Tibial nerve (tissue), 4 donors: ENCODE data around the gene ABCA7. TPM values are rescaled to one million over a fixed set of nuclear protein-coding genes. Genes with fewer than 3 reads are reported as not detected.
A peak's percentile ranks its signal among the peaks of the same experiment; 100 is the strongest.

Source experiments
- DNase-seq, 2 donors: peaks; one replicate each; pipeline ENCODE4 v3.0.0-alpha.2; 2019; ENCODE audit warnings: low spot score in 2 of 2
- H3K27ac ChIP-seq, 4 donors: fragments of 200-600 bp; sonication (generic) in 3 of 4; one replicate each; pipeline ENCODE4 v1.5.1; 2017 to 2019; ENCODE audit warnings: mild to moderate bottlenecking in 1 of 4
- H3K27me3 ChIP-seq, 2 donors: fragments of 200-600 bp; sonication (generic) in 1 of 2; one replicate each; pipeline versions ENCODE4 v1.5.1 to v1.6.0; 2017 to 2019
- H3K36me3 ChIP-seq, 3 donors: fragments of 200-600 bp; sonication (generic); one replicate each; pipeline ENCODE4 v1.5.1; 2018 to 2019
- H3K4me1 ChIP-seq, 4 donors: fragments of 200-600 bp; sonication (generic) in 3 of 4; one replicate each; pipeline ENCODE4 v1.5.1; 2017 to 2019
- H3K4me3 ChIP-seq, 4 donors: fragments of 200-600 bp; sonication (generic) in 3 of 4; one replicate each; pipeline ENCODE4 v1.5.1; 2017 to 2019; ENCODE audit warnings: mild to moderate bottlenecking in 1 of 4, moderate library complexity in 1 of 4
- H3K9me3 ChIP-seq, 4 donors: fragments of 200-600 bp; sonication (generic) in 3 of 4; one replicate each; pipeline ENCODE4 v1.5.1; 2017 to 2019
- EP300 ChIP-seq, 2 donors: sonication (generic); formaldehyde crosslinking; IDR thresholded peaks; one replicate each; pipeline ENCODE4 v1.6.1; 2017; ENCODE audit warnings: antibody characterized with exemption in 2 of 2, mild to moderate bottlenecking in 1 of 2
- POLR2A ChIP-seq, 2 donors: fragments of 450-650 bp; IDR thresholded peaks; one replicate each; pipeline ENCODE4 v1.6.1; 2017; ENCODE audit warnings: antibody characterized with exemption in 2 of 2, mild to moderate bottlenecking in 2 of 2, moderate library complexity in 2 of 2
- WGBS, 2 donors: methylation state at CpG; one replicate each; pipeline ENCODE4 v1.1.5; 2018; 5-methylcytosine and 5-hydroxymethylcytosine counted together
- total RNA-seq, 4 donors: library from RNA; depleted of rRNA; stranded (reverse); fragments of >200 nt; gene quantifications; one replicate each; pipeline ENCODE4 v1.1.0, GENCODE V29; 2016
- TF ChIP-seq, protein P1 (sequence below), 5 experiments: fragments of 200-600 bp in 3 of 5; fragments of 450-650 bp in 2 of 5; sonication (generic) in 3 of 5; IDR thresholded peaks; one replicate each; pipeline ENCODE4 v1.5.1; 2016 to 2019; ENCODE audit warnings: antibody characterized with exemption in 5 of 5, mild to moderate bottlenecking in 3 of 5, moderate library complexity in 2 of 5

ABCA7 gene
- total RNA-seq, 4 donors from 2014 or later, result 9.6 to 25.8 (median 13.7) TPM

DNA sequence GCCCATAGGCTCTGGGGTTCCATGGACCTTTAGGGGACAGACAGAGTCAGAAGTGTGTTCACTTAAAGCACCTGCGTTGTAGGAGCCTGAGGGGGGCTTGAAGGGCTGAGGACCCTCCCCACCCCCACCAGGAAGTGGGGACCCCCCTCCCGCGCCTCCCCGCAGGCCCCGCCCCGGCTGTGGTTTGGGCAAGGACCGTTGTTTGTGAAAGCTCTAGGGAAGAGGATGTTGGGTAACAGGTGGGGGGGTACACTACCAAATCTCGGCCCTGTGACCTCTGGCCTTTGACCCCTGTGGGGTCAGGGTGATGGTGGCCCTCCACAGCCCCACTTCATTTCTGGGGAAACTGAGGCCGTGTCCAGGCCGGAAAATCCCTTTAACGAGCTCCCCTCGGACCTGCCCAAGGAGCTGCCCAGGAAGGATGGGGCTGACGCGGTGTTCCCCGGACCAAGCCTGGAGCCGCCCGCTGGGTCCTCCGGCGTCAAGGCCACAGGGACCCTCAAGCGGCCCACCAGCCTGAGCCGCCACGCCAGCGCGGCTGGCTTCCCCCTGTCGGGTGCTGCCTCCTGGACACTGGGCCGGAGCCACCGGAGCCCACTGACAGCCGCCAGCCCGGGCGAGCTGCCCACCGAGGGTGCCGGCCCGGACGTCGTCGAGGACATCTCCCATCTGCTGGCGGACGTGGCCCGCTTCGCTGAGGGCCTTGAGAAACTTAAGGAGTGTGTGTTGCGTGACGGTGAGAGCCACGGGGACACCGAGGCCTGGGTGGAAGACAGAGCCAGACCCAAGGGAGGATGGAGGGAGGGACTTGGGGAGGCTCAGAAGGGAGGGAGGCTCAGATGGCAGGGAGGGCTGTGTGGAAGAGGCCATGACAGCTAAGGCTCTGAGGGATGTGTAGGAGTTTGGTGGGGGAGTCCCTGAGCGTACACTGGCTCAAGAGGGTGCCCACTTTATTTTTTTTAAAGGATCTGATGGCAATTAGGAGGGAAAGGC is 28.4 kb downstream of the ABCA7 start:
- Histone ChIP-seq H3K4me1 (peaks cover 0 to 69% (median 25%) of the 10 kb centered on the region in 4 donors), H3K36me3 (no peaks in the 10 kb centered on the region), H3K9me3 (no peaks in the 10 kb centered on the region), H3K4me3 (peak overlapping the region; percentile 25 to 55 (median 42)), H3K27ac (peak overlapping the region in 2 of 4 donors; percentile 65 to 87), H3K27me3 (peaks cover 2 to 75% of the 10 kb centered on the region in 2 donors)
- WGBS, 2 donors, result 65 to 73% methylated on average over 24 to 27 of the region's 45 CpGs
- no peak for TF ChIP-seq POLR2A (IDR thresholded peaks at IDR 0.05)
- peak in 1 of 2 donors; percentile 26 for TF ChIP-seq EP300 (IDR thresholded peaks at IDR 0.05)
- DNase-seq, result peak in 1 of 2 donors; percentile 48

DNA sequence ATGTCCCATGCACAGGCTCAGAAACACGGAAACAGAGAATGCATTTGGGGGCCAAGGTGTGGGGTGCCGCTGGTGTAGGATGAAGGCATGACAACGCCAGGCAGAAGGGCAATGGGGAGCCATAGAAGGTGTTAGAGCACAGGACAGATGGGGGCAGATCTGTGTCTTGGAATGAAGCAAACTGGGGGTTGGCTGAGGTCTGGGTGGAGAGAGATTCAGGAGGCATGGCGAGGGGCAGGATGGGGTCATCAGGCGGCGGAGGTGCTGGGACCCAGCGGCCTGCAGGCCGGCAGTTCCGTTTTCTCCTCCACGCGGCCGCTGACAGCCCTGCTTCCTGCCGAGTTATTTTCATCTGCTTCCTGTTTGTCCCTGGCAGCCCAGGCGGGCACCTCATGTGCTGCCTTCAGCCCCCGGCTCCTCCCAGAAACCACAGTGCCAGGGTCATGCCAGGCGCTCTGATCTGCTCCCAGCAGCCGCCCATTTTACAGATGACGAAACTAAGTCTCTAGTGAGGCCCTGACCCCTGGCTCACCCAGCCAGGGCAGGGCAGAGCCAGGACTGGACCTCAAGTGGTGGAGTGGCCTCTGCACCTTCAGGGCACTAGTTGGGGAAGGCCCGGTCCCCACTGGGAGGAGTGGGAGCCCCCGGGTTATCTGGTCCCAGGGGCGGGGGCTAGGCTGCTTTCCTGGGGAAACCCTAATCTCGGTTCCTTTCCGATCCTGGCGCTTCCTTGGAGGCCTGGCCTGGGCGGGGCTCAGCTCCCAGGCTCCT is 29.3 kb downstream of the ABCA7 start:
- Histone ChIP-seq H3K4me3 (peak overlapping the region in 2 of 4 donors; percentile 47 to 55), H3K27ac (peak overlapping the region in 2 of 4 donors; percentile 42 to 87), H3K4me1 (peaks cover 0 to 73% (median 28%) of the 10 kb centered on the region in 4 donors)

DNA sequence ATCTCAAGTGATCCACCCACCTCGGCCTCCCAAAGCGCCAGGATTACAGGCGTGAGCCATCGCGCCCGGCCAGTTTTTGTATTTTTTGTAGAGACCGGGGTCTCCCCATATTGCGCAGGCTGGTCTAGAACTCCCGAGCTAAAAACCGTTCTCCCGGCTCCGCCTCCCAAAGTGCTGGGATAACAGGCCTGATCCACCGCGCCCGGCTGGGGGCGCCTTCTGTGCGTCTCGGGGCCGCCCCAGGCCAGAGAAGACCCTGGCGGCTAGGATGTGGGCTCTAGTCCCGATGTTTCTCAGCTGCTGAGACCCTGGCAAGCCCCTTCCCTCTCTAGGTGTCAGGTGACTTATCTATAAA is 30.6 kb downstream of the ABCA7 start:
- peaks cover 2 to 72% of the 10 kb centered on the region in 2 donors for H3K27me3 ChIP-seq
- H3K9me3 ChIP-seq, result no peaks in the 10 kb centered on the region
- 8 to 9% methylated on average over 20 to 21 of the region's 21 CpGs for WGBS, 2 donors
- H3K4me1 ChIP-seq, result peaks cover 0 to 60% (median 29%) of the 10 kb centered on the region in 4 donors
- no peak overlapping the region for H3K27ac ChIP-seq
- no peak for TF ChIP-seq EP300 (IDR thresholded peaks at IDR 0.05)
- TF ChIP-seq, protein P1, sequence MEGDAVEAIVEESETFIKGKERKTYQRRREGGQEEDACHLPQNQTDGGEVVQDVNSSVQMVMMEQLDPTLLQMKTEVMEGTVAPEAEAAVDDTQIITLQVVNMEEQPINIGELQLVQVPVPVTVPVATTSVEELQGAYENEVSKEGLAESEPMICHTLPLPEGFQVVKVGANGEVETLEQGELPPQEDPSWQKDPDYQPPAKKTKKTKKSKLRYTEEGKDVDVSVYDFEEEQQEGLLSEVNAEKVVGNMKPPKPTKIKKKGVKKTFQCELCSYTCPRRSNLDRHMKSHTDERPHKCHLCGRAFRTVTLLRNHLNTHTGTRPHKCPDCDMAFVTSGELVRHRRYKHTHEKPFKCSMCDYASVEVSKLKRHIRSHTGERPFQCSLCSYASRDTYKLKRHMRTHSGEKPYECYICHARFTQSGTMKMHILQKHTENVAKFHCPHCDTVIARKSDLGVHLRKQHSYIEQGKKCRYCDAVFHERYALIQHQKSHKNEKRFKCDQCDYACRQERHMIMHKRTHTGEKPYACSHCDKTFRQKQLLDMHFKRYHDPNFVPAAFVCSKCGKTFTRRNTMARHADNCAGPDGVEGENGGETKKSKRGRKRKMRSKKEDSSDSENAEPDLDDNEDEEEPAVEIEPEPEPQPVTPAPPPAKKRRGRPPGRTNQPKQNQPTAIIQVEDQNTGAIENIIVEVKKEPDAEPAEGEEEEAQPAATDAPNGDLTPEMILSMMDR (IDR thresholded peaks at IDR 0.05), result no peak
- TF ChIP-seq POLR2A (IDR thresholded peaks at IDR 0.05), result no peak
- no peak overlapping the region for H3K4me3 ChIP-seq
- DNase-seq, result no peak
- no peaks in the 10 kb centered on the region for H3K36me3 ChIP-seq

More for the DNA sequence above, 29.3 kb downstream of the ABCA7 start:
- H3K27me3 ChIP-seq, result peaks cover 2 to 75% of the 10 kb centered on the region in 2 donors
- no peaks in the 10 kb centered on the region for H3K36me3 ChIP-seq
- DNase-seq, result peak in 1 of 2 donors; percentile 53
- TF ChIP-seq, protein P1 (IDR thresholded peaks at IDR 0.05), result no peak
- TF ChIP-seq EP300 (IDR thresholded peaks at IDR 0.05), result peak in 1 of 2 donors; percentile 59
- 53 to 57% methylated on average over 25 of the region's 25 CpGs for WGBS, 2 donors
- no peaks in the 10 kb centered on the region for H3K9me3 ChIP-seq

DNA sequence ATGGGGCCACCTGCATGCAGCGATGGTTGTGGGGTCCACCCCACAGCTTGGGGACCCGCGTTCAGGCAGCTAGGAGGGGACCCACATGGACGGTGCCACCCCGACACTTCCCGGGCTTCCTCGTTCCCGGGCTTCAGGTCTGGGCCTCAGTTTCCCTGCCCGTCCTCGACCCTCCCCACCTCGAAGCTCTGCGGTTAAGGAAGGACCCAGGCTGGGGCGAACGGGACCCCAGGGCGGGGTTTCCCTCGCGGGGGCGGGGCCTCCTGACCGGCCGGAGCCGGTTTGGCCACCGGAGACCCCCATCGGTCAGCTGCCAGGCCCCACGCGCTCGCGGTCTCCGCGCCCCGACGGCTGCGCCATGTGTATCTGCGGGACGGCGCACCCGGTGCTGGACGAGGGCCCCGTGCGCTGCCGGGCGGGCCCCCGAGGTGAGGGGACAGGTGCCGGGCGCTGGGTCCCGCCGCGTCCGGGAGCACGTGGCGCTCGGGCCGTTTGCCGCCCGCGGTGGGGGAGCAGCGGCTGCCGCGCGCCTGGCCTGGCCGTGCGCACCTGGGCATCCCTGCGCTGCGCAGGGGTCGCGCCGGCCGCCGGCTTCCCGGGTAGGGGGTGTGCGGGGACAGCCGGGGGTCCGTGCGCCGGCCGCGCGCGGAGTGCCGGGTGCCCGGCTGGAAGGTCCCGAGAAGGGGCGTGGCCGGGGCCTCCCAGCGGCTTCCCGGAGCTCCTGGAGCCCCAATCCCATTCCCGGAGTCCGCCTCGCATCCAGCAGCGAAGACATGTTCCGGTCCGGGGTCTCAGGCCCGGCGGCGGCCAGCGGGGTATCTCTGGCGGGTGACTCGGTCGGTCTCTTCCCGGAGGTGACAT is 31.3 kb downstream of the ABCA7 start:
- DNase-seq, result no peak
- Histone ChIP-seq H3K9me3 (no peaks in the 10 kb centered on the region), H3K27ac (no peak overlapping the region), H3K4me3 (peak overlapping the region in 1 of 4 donors; percentile 36), H3K36me3 (no peaks in the 10 kb centered on the region), H3K27me3 (peaks cover 2 to 66% of the 10 kb centered on the region in 2 donors), H3K4me1 (peaks cover 0 to 53% (median 28%) of the 10 kb centered on the region in 4 donors)
- 10 to 27% methylated on average over 3 to 37 of the region's 99 CpGs for WGBS, 2 donors
- no peak for TF ChIP-seq POLR2A (IDR thresholded peaks at IDR 0.05)
- TF ChIP-seq, protein P1 (IDR thresholded peaks at IDR 0.05), result no peak
- TF ChIP-seq EP300 (IDR thresholded peaks at IDR 0.05), result no peak
